ENCODE data around the gene LSM2. TPM values are rescaled to one million over a fixed set of nuclear protein-coding genes. Genes with fewer than 3 reads are reported as not detected.
A peak's percentile ranks its signal among the peaks of the same experiment; 100 is the strongest.

LSM2 gene
- total and polyA plus RNA-seq, 9 of the 15 experiments (the other 6 are each of a cell fraction or from before 2014, with no cell fraction given) = 154 to 407 (median 223) TPM

DNA sequence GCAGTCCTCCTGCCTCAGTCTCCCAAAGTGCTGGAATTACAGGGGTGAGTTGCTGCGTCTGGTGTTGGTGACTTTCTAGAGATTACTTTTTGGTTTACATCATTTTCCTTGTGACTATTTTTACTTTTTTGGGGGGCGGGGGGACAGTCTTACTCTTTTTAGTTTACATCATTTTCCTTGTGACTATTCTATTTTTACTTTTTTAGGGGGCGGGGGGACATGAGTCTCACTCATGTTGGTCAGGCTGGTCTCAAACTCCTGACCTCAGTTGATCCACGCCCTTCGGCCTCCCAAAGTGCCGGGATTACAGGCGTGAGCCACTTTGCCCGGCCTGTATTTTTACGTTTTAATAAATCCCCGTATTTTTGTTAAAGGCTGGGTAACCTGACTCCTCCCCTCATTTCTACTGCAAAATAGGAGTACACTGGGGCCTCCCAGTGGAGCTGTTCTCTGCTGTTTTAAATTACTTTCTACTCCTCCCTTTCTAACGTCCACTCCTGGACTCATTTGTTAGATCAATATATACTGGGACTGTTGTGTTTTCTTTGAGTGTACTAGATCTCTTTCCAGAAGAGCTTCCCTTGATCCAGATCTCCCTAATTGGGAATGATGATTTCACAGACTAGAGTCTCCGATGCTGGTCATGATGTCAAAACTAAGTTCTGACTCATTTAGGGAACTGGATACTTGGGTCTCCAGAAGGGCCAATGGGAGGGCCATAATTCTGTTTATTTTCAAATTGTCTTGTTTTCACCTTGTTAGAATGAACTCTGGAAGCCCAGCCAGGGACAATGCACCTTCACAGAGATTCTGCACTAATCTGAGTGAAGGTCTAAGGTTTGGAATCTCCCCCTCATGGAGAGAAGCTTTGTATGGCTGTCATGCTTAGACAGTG, 30.0 kb upstream of the LSM2 start (continued):
- 0 out of 2 replicates have a peak, but pooled peaks have one; percentile 9 for TF ChIP-seq ZNF431 (CRISPR knock-in tag; IDR thresholded peaks at IDR 0.05)
- no peak for TF ChIP-seq CCAR2 (IDR thresholded peaks at IDR 0.05; ENCODE audit: low read depth, low read length)
- TF ChIP-seq, protein P1, sequence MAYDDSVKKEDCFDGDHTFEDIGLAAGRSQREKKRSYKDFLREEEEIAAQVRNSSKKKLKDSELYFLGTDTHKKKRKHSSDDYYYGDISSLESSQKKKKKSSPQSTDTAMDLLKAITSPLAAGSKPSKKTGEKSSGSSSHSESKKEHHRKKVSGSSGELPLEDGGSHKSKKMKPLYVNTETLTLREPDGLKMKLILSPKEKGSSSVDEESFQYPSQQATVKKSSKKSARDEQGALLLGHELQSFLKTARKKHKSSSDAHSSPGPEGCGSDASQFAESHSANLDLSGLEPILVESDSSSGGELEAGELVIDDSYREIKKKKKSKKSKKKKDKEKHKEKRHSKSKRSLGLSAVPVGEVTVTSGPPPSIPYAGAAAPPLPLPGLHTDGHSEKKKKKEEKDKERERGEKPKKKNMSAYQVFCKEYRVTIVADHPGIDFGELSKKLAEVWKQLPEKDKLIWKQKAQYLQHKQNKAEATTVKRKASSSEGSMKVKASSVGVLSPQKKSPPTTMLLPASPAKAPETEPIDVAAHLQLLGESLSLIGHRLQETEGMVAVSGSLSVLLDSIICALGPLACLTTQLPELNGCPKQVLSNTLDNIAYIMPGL (CRISPR knock-in tag; IDR thresholded peaks at IDR 0.05) = 0 out of 2 replicates have a peak, but pooled peaks have one; percentile 30
- peak; percentile 25; the same call in 1 of the 2 replicates for TF ChIP-seq NR1H2 (CRISPR knock-in tag; IDR thresholded peaks at IDR 0.05)
- no peak for TF ChIP-seq NCOA2 (IDR thresholded peaks at IDR 0.05; ENCODE audit: partially characterized antibody in 2 of 2)
- TF ChIP-seq, protein P2, sequence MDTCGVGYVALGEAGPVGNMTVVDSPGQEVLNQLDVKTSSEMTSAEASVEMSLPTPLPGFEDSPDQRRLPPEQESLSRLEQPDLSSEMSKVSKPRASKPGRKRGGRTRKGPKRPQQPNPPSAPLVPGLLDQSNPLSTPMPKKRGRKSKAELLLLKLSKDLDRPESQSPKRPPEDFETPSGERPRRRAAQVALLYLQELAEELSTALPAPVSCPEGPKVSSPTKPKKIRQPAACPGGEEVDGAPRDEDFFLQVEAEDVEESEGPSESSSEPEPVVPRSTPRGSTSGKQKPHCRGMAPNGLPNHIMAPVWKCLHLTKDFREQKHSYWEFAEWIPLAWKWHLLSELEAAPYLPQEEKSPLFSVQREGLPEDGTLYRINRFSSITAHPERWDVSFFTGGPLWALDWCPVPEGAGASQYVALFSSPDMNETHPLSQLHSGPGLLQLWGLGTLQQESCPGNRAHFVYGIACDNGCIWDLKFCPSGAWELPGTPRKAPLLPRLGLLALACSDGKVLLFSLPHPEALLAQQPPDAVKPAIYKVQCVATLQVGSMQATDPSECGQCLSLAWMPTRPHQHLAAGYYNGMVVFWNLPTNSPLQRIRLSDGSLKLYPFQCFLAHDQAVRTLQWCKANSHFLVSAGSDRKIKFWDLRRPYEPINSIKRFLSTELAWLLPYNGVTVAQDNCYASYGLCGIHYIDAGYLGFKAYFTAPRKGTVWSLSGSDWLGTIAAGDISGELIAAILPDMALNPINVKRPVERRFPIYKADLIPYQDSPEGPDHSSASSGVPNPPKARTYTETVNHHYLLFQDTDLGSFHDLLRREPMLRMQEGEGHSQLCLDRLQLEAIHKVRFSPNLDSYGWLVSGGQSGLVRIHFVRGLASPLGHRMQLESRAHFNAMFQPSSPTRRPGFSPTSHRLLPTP (IDR thresholded peaks at IDR 0.05; ENCODE audit: borderline replicate concordance, extremely low read depth, insufficient read length) = no peak
- no peak for TF ChIP-seq C11orf30 (IDR thresholded peaks at IDR 0.05; ENCODE audit: low read depth)
- peak; percentile 39; the same call in 1 of the 2 replicates for TF ChIP-seq TARDBP (IDR thresholded peaks at IDR 0.05)
